ENCODE measurements around the gene PLEKHM3.

PLEKHM3 gene

GRCh38 chr2:207926133-207926988 lies 99.0 kb downstream of the PLEKHM3 start:
- Histone ChIP-seq H3K27ac (ENCODE audit: low read depth, low read length) (no peak overlapping the region), H3K27me3 (ENCODE audit: low read length) (no peaks in the 10 kb centered on the region), H4K20me1 (ENCODE audit: low read depth, low read length) (no peaks in the 10 kb centered on the region), H3K4me2 (ENCODE audit: low read depth, low read length, poor library complexity, severe bottlenecking) (no peak overlapping the region), H2AFZ (ENCODE audit: low read depth, low read length, severe bottlenecking) (no peak overlapping the region), H3K9ac (ENCODE audit: low read length) (no peak overlapping the region), H3K9me2 (replicated peaks; ENCODE audit: insufficient read depth, low read length) (no peaks in the 10 kb centered on the region), H3K4me3 (ENCODE audit: insufficient read depth, low read length, poor library complexity, severe bottlenecking) (no peak overlapping the region), H3K79me2 (ENCODE audit: insufficient read depth, low read length) (no peaks in the 10 kb centered on the region), H3F3A (ENCODE audit: insufficient read depth) (no peaks in the 10 kb centered on the region), H3K36me3 (ENCODE audit: low read length) (no peaks in the 10 kb centered on the region), H3K9me3 (ENCODE audit: insufficient read depth, low read length) (no peaks in the 10 kb centered on the region)
- no peak for TF ChIP-seq CTCF (IDR thresholded peaks at IDR 0.05; ENCODE audit: insufficient read depth, low read length, poor library complexity, severe bottlenecking)
- no peak for TF ChIP-seq EZH2phosphoT487 (conservative IDR thresholded peaks at IDR 0.05; ENCODE audit: low read length)

GRCh38 chr2:207925601-207926000 lies 99.7 kb downstream of the PLEKHM3 start:
- Histone ChIP-seq H3K4me2 (ENCODE audit: low read depth, low read length, poor library complexity, severe bottlenecking) (no peak overlapping the region), H4K20me1 (ENCODE audit: low read depth, low read length) (no peaks in the 10 kb centered on the region), H3F3A (ENCODE audit: insufficient read depth) (no peaks in the 10 kb centered on the region), H3K27ac (ENCODE audit: low read depth, low read length) (no peak overlapping the region), H3K9me3 (ENCODE audit: insufficient read depth, low read length) (no peaks in the 10 kb centered on the region), H3K36me3 (ENCODE audit: low read length) (no peaks in the 10 kb centered on the region), H3K4me3 (ENCODE audit: insufficient read depth, low read length, poor library complexity, severe bottlenecking) (no peak overlapping the region), H3K9me2 (replicated peaks; ENCODE audit: insufficient read depth, low read length) (no peaks in the 10 kb centered on the region), H3K9ac (ENCODE audit: low read length) (no peak overlapping the region), H3K27me3 (ENCODE audit: low read length) (no peaks in the 10 kb centered on the region), H2AFZ (ENCODE audit: low read depth, low read length, severe bottlenecking) (no peak overlapping the region), H3K79me2 (ENCODE audit: insufficient read depth, low read length) (no peaks in the 10 kb centered on the region)
- no peak for TF ChIP-seq CTCF (IDR thresholded peaks at IDR 0.05; ENCODE audit: insufficient read depth, low read length, poor library complexity, severe bottlenecking)

- Histone ChIP-seq H3K4me2 (ENCODE audit: low read depth, low read length, poor library complexity, severe bottlenecking) (no peak overlapping the region), H4K20me1 (ENCODE audit: low read depth, low read length) (no peaks in the 10 kb centered on the region), H2AFZ (ENCODE audit: low read depth, low read length, severe bottlenecking) (no peak overlapping the region), H3K9ac (ENCODE audit: low read length) (no peak overlapping the region), H3K9me2 (replicated peaks; ENCODE audit: insufficient read depth, low read length) (no peaks in the 10 kb centered on the region), H3F3A (ENCODE audit: insufficient read depth) (no peaks in the 10 kb centered on the region), H3K27me3 (ENCODE audit: low read length) (no peaks in the 10 kb centered on the region), H3K27ac (ENCODE audit: low read depth, low read length) (no peak overlapping the region), H3K9me3 (ENCODE audit: insufficient read depth, low read length) (no peaks in the 10 kb centered on the region), H3K4me3 (ENCODE audit: insufficient read depth, low read length, poor library complexity, severe bottlenecking) (no peak overlapping the region), H3K36me3 (ENCODE audit: low read length) (no peaks in the 10 kb centered on the region), H3K79me2 (ENCODE audit: insufficient read depth, low read length) (no peaks in the 10 kb centered on the region)
- no peak for TF ChIP-seq EZH2phosphoT487 (conservative IDR thresholded peaks at IDR 0.05; ENCODE audit: low read length)
- TF ChIP-seq CTCF (IDR thresholded peaks at IDR 0.05; ENCODE audit: insufficient read depth, low read length, poor library complexity, severe bottlenecking) = no peak
These were observed 103.7 kb downstream of the PLEKHM3 start for GRCh38 chr2:207921606-207922005.
